Spleen (tissue), 11 donors: ENCODE data around the gene PCMTD2. TPM values are rescaled to one million over a fixed set of nuclear protein-coding genes. Genes with fewer than 3 reads are reported as not detected.

Source experiments
- DNase-seq: peaks from one replicate; pipeline ENCODE4 v3.0.0-alpha.2; 2020
- H3K27ac ChIP-seq, 8 donors: fragments of 200-600 bp; sonication (generic) in 7 of 8; 1 replicate in 4 of 8; 2 replicates in 4 of 8; pipeline versions ENCODE4 v1.5.0 to v1.8.0; 2016 to 2021; ENCODE audit warnings: inconsistent platforms in 4 of 8, mild to moderate bottlenecking in 4 of 8, moderate library complexity in 1 of 8
- H3K27me3 ChIP-seq, 7 donors: fragments of 200-600 bp; sonication (generic) in 6 of 7; replicated peaks in 1 of 7; 1 replicate in 4 of 7; 2 replicates in 3 of 7; pipeline versions ENCODE4 v1.5.0 to v1.8.0; 2016 to 2021; ENCODE audit warnings: inconsistent platforms in 3 of 7, mild to moderate bottlenecking in 1 of 7
- H3K36me3 ChIP-seq, 6 donors: fragments of 200-600 bp; sonication (generic) in 5 of 6; 1 replicate in 4 of 6; 2 replicates in 2 of 6; pipeline versions ENCODE4 v1.5.0 to v1.8.0; 2016 to 2021; ENCODE audit warnings: inconsistent platforms in 2 of 6
- H3K4me1 ChIP-seq, 6 donors: fragments of 200-600 bp; sonication (generic) in 5 of 6; 1 replicate in 3 of 6; 2 replicates in 3 of 6; pipeline versions ENCODE4 v1.5.0 to v1.8.0; 2016 to 2021; ENCODE audit warnings: inconsistent platforms in 3 of 6
- H3K4me3 ChIP-seq, 8 donors: fragments of 200-600 bp; sonication (generic) in 7 of 8; 1 replicate in 4 of 8; 2 replicates in 4 of 8; pipeline versions ENCODE4 v1.5.0 to v1.8.0; 2016 to 2021; ENCODE audit warnings: inconsistent platforms in 4 of 8, mild to moderate bottlenecking in 4 of 8, moderate library complexity in 2 of 8
- H3K9me3 ChIP-seq, 8 donors: fragments of 200-600 bp; sonication (generic) in 7 of 8; 1 replicate in 4 of 8; 2 replicates in 4 of 8; pipeline versions ENCODE4 v1.5.0 to v1.8.0; 2016 to 2021; ENCODE audit warnings: inconsistent platforms in 4 of 8
- CTCF ChIP-seq, 11 experiments: fragments of 200-600 bp in 7 of 11; fragments of 450-650 bp in 4 of 11; sonication (generic) in 4 of 11; IDR thresholded peaks in 8 of 11; conservative IDR thresholded peaks in 3 of 11; 1 replicate in 7 of 11; 2 replicates in 4 of 11; pipeline versions ENCODE4 v1.4.0 to v1.8.0; 2016 to 2021; ENCODE audit warnings: antibody characterized with exemption in 11 of 11, inconsistent platforms in 4 of 11, mild to moderate bottlenecking in 1 of 11
- POLR2A ChIP-seq, 3 donors: fragments of 450-650 bp; IDR thresholded peaks; one replicate each; pipeline ENCODE4 v1.5.1; 2017; ENCODE audit warnings: antibody characterized with exemption in 3 of 3, mild to moderate bottlenecking in 1 of 3
- POLR2AphosphoS5 ChIP-seq, 3 donors: sonication (generic); formaldehyde crosslinking; IDR thresholded peaks; one replicate each; pipeline ENCODE4 v1.5.1; 2017; ENCODE audit warnings: antibody characterized with exemption in 3 of 3
- WGBS, 5 donors: extraction: QIAGEN DNeasy Blood & Tissue Kit in 3 of 5; methylation state at CpG; one replicate each; pipeline versions ENCODE4 v1.1.5 to v1.1.7; 2013 to 2018; 5-methylcytosine and 5-hydroxymethylcytosine counted together
- intact Hi-C: fragments of 100-400 bp; cut with DNase I; formaldehyde crosslinking; loops from one replicate; pipeline ENCODE4 v1.15.0; 2023; ENCODE audit warnings: low total_unique reads
- polyA plus RNA-seq, 3 donors: library from polyadenylated mRNA; stranded (reverse); fragments of 200-250 nt; gene quantifications; one replicate each; pipeline ENCODE4 v1.2.1, GENCODE V29; 2013
- total RNA-seq, 7 donors: library from RNA; depleted of rRNA in 3 of 7; stranded (reverse); fragments of >200 nt in 3 of 7; fragmentation: NEBNext Ultra II Directional in 4 of 7; extraction: Animal tissue kit (Norgen Biotek cat#: 25700) in 4 of 7; gene quantifications; one replicate each; pipeline versions ENCODE4 v1.1.0 to v1.2.1, GENCODE V29; 2016 to 2021
- donor health status: healthy with polysubstance abuse.
- donor health status: DM: no; HTN: no; CAD: no; lungs with moderate emphysema.
- donor health status: DM: no; HTN: no; CAD: no.
- donor health status: Bipolar disorder and iron deficiency.
- donor health status: healthy.
- donor health status: DM: no; HTN: no; CAD: no.
- donor health status: DM: yes; HTN: yes; CAD: no.

Gene PCMTD2
- total and polyA plus RNA-seq, 10 donors: 36.0 to 104 (median 68.3) TPM

DNA sequence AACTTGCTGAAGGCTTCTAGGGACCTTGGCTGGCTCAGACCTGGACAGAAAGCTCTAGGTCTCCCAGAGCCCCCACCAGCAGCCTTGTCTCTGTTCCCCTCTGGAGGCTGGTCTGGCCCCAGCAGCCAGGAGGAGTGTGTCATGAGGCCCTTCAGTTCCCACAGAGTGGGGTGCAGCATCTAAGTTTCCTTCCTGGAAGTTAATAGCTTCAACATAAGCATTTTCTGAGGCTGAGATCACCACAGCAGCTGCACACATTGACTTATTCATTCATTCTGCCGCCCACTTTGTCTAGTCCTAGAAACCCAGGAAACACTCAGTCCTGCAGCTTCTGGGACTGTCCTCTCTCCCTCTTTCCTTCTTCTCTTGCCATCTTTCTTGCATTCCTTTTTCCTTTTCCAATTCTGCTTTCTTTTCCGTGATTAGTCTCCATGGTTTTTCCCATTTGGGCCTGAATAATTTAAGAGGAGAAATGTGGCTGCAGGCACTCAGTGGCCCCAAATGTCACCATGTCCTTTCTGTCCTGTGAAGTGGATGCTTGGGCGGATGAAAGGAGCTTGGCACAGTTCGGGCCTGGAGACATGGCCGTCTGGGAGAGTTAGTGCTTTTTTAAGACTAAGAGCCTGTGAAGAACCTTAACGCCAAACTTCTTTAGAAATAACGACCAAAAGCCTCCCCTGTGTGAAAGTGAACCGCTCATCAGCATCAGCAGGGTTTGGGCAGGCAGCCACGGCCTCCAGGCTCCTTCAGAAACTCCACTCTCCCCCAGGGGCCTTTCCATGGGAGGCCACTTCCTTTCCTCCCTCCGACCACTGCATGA lies 31.0 kb upstream of the PCMTD2 start:
- Histone ChIP-seq H3K4me1 (peaks cover 3 to 41% (median 9%) of the 10 kb centered on the region in 6 donors), H3K27me3 (peaks cover 0 to 24% (median 0%) of the 10 kb centered on the region in 7 donors), H3K27ac (no peak overlapping the region), H3K36me3 (no peaks in the 10 kb centered on the region), H3K4me3 (no peak overlapping the region), H3K9me3 (no peaks in the 10 kb centered on the region)
- no peak for TF ChIP-seq POLR2A (IDR thresholded peaks at IDR 0.05)
- no peak for TF ChIP-seq POLR2AphosphoS5 (IDR thresholded peaks at IDR 0.05)
- TF ChIP-seq CTCF (IDR thresholded peaks at IDR 0.05 in 8 of 11, conservative IDR thresholded peaks at IDR 0.05 in 3 of 11): no peak
- intact Hi-C loops: no loop called here
- no peak for DNase-seq
- WGBS, 5 donors: 63 to 80% (median 72%) methylated on average over 10 of the region's 10 CpGs

DNA sequence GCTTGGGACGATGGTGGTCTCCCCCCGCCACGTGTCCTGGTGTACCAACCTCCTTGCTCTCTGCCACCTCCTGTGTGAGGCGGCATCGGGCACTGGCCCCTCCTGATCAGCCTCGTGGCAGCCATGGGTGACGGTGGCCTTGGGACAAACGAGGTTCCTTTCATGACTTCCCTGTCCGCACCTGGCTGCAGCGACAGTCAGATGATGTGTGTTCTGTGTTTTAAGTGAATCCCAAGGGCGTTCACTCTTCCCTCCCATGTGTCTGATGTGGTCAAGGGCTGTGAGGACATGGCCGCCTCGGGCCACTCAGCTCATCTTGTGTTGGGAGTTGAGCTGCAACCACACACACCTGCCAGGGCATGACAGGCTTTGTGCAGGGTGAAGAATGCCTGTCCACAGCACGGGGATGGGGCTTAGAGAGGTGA lies 30.4 kb upstream of the PCMTD2 start:
- no peak overlapping the region for H3K4me3 ChIP-seq
- no peaks in the 10 kb centered on the region for H3K36me3 ChIP-seq
- H3K9me3 ChIP-seq: no peaks in the 10 kb centered on the region
- DNase-seq: no peak
- intact Hi-C loops: no loop called here
- 70 to 78% (median 76%) methylated on average over 14 of the region's 14 CpGs for WGBS, 5 donors
- peaks cover 0 to 18% (median 0%) of the 10 kb centered on the region in 7 donors for H3K27me3 ChIP-seq
- TF ChIP-seq POLR2AphosphoS5 (IDR thresholded peaks at IDR 0.05) (no peak), CTCF (IDR thresholded peaks at IDR 0.05 in 8 of 11, conservative IDR thresholded peaks at IDR 0.05 in 3 of 11) (no peak), POLR2A (IDR thresholded peaks at IDR 0.05) (no peak)
- no peak overlapping the region for H3K27ac ChIP-seq
- H3K4me1 ChIP-seq: peaks cover 3 to 41% (median 9%) of the 10 kb centered on the region in 6 donors

DNA sequence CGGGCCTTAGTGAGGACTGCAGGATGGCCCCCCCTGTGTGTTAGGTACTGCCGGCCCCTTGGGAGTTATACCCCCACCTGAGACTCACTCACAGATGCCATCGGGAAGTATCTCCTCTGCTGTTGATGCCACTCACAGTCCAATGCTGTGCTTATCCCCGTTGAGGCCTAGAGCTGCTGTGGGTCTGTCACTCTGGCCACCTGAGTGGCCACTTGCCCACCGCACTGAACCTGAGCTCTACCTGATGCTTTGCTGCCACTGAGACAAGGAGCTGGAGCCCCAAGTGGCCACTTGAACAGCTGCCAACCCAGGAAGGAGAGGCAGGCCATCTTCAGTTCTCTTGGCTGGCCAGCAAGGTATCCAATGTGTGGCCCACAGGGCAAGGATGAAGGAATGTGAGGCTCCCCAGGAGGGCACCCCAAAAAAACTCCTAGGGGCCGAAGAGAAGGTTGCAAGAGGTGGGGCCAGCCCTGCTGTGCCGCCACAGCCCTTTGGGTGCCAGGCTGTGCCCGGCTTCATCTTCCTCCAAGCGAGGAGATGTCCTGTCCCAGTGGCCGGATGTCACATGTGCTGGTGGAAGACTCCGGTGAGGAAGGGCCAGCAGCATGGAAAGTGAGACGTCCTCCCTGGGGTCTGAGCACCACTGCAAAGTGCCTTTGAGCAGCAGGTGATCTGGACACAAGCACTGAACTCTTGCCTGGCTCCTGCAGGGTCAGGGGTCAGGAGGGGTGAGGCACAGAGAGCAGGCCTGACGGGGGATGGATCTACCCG lies 29.5 kb upstream of the PCMTD2 start:
- Histone ChIP-seq H3K4me1 (peaks cover 3 to 38% (median 9%) of the 10 kb centered on the region in 6 donors), H3K4me3 (no peak overlapping the region), H3K27me3 (peaks cover 0 to 10% (median 0%) of the 10 kb centered on the region in 7 donors), H3K27ac (no peak overlapping the region), H3K9me3 (no peaks in the 10 kb centered on the region), H3K36me3 (no peaks in the 10 kb centered on the region)
- WGBS, 5 donors: 85 to 96% (median 88%) methylated on average over 10 to 14 of the region's 14 CpGs
- DNase-seq: no peak
- TF ChIP-seq POLR2AphosphoS5 (IDR thresholded peaks at IDR 0.05) (no peak), POLR2A (IDR thresholded peaks at IDR 0.05) (no peak), CTCF (IDR thresholded peaks at IDR 0.05 in 8 of 11, conservative IDR thresholded peaks at IDR 0.05 in 3 of 11) (no peak)
- intact Hi-C loops: no loop called here
